Heart right ventricle (tissue), 16 donors: ENCODE measurements around the gene GALNT18. TPM values are rescaled to one million over a fixed set of nuclear protein-coding genes. Genes with fewer than 3 reads are reported as not detected.
A peak's percentile ranks its signal among the peaks of the same experiment; 100 is the strongest.

Experiments used
- ATAC-seq, 8 donors: fragments of 200-7000 bp; cut with Tn5 transposase; one replicate each; pipeline ENCODE4 v1.9.1; 2020; ENCODE audit warnings: mild to moderate bottlenecking in 8 of 8, moderate library complexity in 8 of 8, moderate number of reproducible peaks in 1 of 8
- DNase-seq, 2 donors: peaks; one replicate each; pipeline ENCODE4 v3.0.0-alpha.2; 2020
- H3K27ac ChIP-seq, 10 donors: fragments of 200-600 bp; sonication (generic) in 2 of 10; one replicate each; pipeline versions ENCODE4 v1.5.0 to v1.8.0; 2020 to 2022; ENCODE audit warnings: mild to moderate bottlenecking in 3 of 10
- H3K27me3 ChIP-seq, 7 donors: fragments of 200-600 bp; one replicate each; pipeline ENCODE4 v1.8.0; 2021 to 2022; ENCODE audit warnings: mild to moderate bottlenecking in 2 of 7
- H3K36me3 ChIP-seq, 9 donors: fragments of 200-600 bp; sonication (generic) in 1 of 9; one replicate each; pipeline versions ENCODE4 v1.5.0 to v1.8.0; 2020 to 2022; ENCODE audit warnings: mild to moderate bottlenecking in 2 of 9
- H3K4me1 ChIP-seq, 9 donors: fragments of 200-600 bp; sonication (generic) in 1 of 9; one replicate each; pipeline versions ENCODE4 v1.5.0 to v1.8.0; 2020 to 2022; ENCODE audit warnings: mild to moderate bottlenecking in 4 of 9
- H3K4me3 ChIP-seq, 10 donors: fragments of 200-600 bp; sonication (generic) in 2 of 10; one replicate each; pipeline versions ENCODE4 v1.5.0 to v1.8.0; 2020 to 2022; ENCODE audit warnings: mild to moderate bottlenecking in 7 of 10, moderate library complexity in 2 of 10
- H3K9me3 ChIP-seq, 11 donors: fragments of 200-600 bp in 10 of 11; sonication (generic) in 2 of 11; one replicate each; pipeline versions ENCODE4 v1.5.0 to v1.8.0; 2013 to 2022; ENCODE audit warnings: mild to moderate bottlenecking in 2 of 11, control low read depth in 1 of 11, moderate library complexity in 1 of 11
- CTCF ChIP-seq, 9 donors: fragments of 200-600 bp; sonication (generic) in 2 of 9; IDR thresholded peaks; one replicate each; pipeline versions ENCODE4 v1.5.0 to v1.8.0; 2021 to 2022; ENCODE audit warnings: antibody characterized with exemption in 9 of 9, mild to moderate bottlenecking in 5 of 9, moderate library complexity in 1 of 9
- WGBS, 2 donors: extraction: QIAGEN DNeasy Blood & Tissue Kit; methylation state at CpG; one replicate each; pipeline ENCODE4 v1.1.7; 2013; ENCODE audit warnings: inconsistent platforms in 1 of 2; 5-methylcytosine and 5-hydroxymethylcytosine counted together
- intact Hi-C, 10 donors: fragments of 100-400 bp; cut with DNase I; formaldehyde crosslinking; loops; one replicate each; pipeline versions ENCODE4 v1.11.1 to v1.14.2; 2022
- polyA plus RNA-seq, 2 donors: library from polyadenylated mRNA; stranded (reverse); fragments of 200-250 nt; gene quantifications; one replicate each; pipeline ENCODE4 v1.2.3, GENCODE V29; 2013
- total RNA-seq, 10 donors: library from RNA; stranded (reverse); fragmentation: NEBNext Ultra II Directional in 3 of 10; extraction: Animal tissue kit (Norgen Biotek cat#: 25700) in 3 of 10; gene quantifications; one replicate each; pipeline versions ENCODE4 v1.2.1 to v1.2.4, GENCODE V29; 2021 to 2023
- donor health status: Arrhythmogenic right ventricular cardiomyopathy.
- donor health status: ischemic (EF 13 %, LVEDD 7.1; RV severe dilation, severe dysfunction).
- donor health status: healthy with polysubstance abuse.
- donor health status: DM: no; HTN: yes; CAD: no.
- donor health status: DM: no; HTN: no; CAD: no.
- donor health status: ischemic (EF 25% LVEDD 6.9; RV normal size, moderate dysfunction).
- donor health status: ischemic (EF 25% LVEDD 5.7; RV mildly dilated, moderate dysfunction).
- donor health status: healthy.
- donor health status: DM: yes; HTN: yes; CAD: no.
- donor health status: Ischemic cardiomyopathy.
- donor health status: ischemic (EF 35%, LVEDD 5.7; RV mildly dilated, moderate dysfunction).
- donor health status: nonischemic (EF 11% LVEDD 7.7; RV severe dilation, severe dysfunction).
- donor health status: DM: yes; HTN: yes; CAD: no.
- donor health status: PGD.
- donor health status: ischemic (EF 29% LVEDD 5.4; RV normal size, mild dysfunction).
- donor health status: nonischemic (EF 23%, LVEDD 6.1; RV moderate dilation, normal function).

The GALNT18 gene
- total and polyA plus RNA-seq, 12 donors: 7.0 to 29.0 (median 15.6) TPM

- Histone ChIP-seq H3K4me1 (peaks cover 5 to 76% (median 27%) of the 10 kb centered on the region in 9 donors), H3K27ac (no peak overlapping the region), H3K36me3 (peaks cover 0 to 5% (median 0%) of the 10 kb centered on the region in 9 donors), H3K9me3 (peaks cover 0 to 5% (median 0%) of the 10 kb centered on the region in 11 donors), H3K4me3 (no peak overlapping the region), H3K27me3 (no peaks in the 10 kb centered on the region)
- TF ChIP-seq CTCF (IDR thresholded peaks at IDR 0.05): no peak
- no peak for ATAC-seq
- 96 to 98% methylated on average over 2 of the region's 2 CpGs for WGBS, 2 donors
- intact Hi-C loops: loop anchor here in 1 of 10 donors (10.0 kb wide), 1 partner anchor 160 kb away; the partner anchor contains the start of gene GALNT18
- no peak for DNase-seq
These were observed 157.2 kb downstream of the GALNT18 start for GRCh38 chr11:11464555-11464954.

- no peak overlapping the region for H3K27ac ChIP-seq
- no peak for DNase-seq
- no peak overlapping the region for H3K4me3 ChIP-seq
- peaks cover 0 to 5% (median 0%) of the 10 kb centered on the region in 11 donors for H3K9me3 ChIP-seq
- no peaks in the 10 kb centered on the region for H3K27me3 ChIP-seq
- no peak for TF ChIP-seq CTCF (IDR thresholded peaks at IDR 0.05)
- 64 to 67% methylated on average over 10 of the region's 10 CpGs for WGBS, 2 donors
- ATAC-seq: no peak
- peaks cover 5 to 65% (median 24%) of the 10 kb centered on the region in 9 donors for H3K4me1 ChIP-seq
- intact Hi-C loops: loop anchor here in 1 of 10 donors (10.0 kb wide), 1 partner anchor 161 kb away; the partner anchor contains the start of gene GALNT18
- H3K36me3 ChIP-seq: peaks cover 0 to 5% (median 0%) of the 10 kb centered on the region in 9 donors
These were observed 158.4 kb downstream of the GALNT18 start for GRCh38 chr11:11463405-11463804.

DNA sequence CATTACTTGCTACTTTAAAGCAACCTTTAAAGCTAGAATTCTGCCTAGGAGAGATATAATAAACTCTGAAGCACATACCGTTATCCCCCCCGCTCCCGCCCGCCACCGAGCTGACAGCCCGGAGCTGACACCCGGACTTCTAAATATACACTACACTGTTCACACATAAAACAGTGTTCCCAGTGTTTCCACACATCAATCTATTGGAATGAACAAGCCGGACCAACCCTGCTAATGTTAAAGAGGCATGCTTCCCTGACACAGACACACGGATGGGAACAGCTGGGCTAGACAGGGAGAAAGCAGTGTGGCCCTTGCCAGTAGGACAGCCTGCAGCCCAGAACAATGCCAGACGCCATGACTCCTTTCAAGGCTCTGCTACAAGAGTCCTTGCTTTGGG lies 160.3 kb downstream of the GALNT18 start:
- TF ChIP-seq CTCF (IDR thresholded peaks at IDR 0.05): no peak
- Histone ChIP-seq H3K36me3 (peaks cover 0 to 5% (median 0%) of the 10 kb centered on the region in 9 donors), H3K4me1 (peaks cover 5 to 59% (median 24%) of the 10 kb centered on the region in 9 donors), H3K4me3 (no peak overlapping the region), H3K9me3 (peaks cover 0 to 5% (median 0%) of the 10 kb centered on the region in 11 donors), H3K27ac (peak overlapping the region in 8 of 10 donors; percentile 12 to 75 (median 47)), H3K27me3 (no peaks in the 10 kb centered on the region)
- peak; percentile 50 to 91 (median 83) for ATAC-seq
- intact Hi-C loops: loop anchor here in 1 of 10 donors (10.0 kb wide), 1 partner anchor 163 kb away; the partner anchor contains the start of gene GALNT18
- WGBS, 2 donors: 17 to 32% methylated on average over 10 of the region's 10 CpGs
- peak in 1 of 2 donors; percentile 35 for DNase-seq

GRCh38 chr11:11459578-11459977 lies 162.2 kb downstream of the GALNT18 start:
- Histone ChIP-seq H3K27me3 (no peaks in the 10 kb centered on the region), H3K27ac (no peak overlapping the region), H3K4me3 (no peak overlapping the region), H3K36me3 (no peaks in the 10 kb centered on the region), H3K4me1 (peaks cover 5 to 58% (median 24%) of the 10 kb centered on the region in 9 donors), H3K9me3 (peaks cover 0 to 5% (median 0%) of the 10 kb centered on the region in 11 donors)
- ATAC-seq (no peak), DNase-seq (no peak)
- intact Hi-C loops: no loop called here
- TF ChIP-seq CTCF (IDR thresholded peaks at IDR 0.05): no peak
- 94 to 98% methylated on average over 3 of the region's 3 CpGs for whole genome bisulfite sequencing, 2 donors
